ENCODE results near the gene WNT4.

DNA sequence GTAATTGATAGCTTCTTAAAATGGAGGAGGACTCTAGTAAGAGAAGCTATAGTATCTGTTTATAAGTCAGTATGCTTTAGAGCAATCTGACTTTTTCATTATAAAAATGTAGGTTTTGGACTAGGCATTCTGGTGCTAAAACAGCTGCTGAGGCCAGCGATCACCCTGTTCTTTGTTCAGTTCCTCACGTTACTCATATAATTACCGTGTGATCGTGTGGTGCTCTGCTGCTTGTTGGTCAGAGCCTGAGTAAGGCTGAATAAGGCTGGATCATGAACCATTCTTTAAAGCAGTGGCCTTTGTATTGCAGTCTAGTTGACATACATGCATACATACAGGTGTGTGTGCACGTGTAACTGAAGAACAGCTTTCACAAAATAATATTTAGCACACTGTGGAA is 65.2 kb downstream of the WNT4 start:
- TF ChIP-seq SNAI2 (CRISPR knock-in tag; IDR thresholded peaks at IDR 0.05), result no peak
- TF ChIP-seq ZFP3 (CRISPR knock-in tag; IDR thresholded peaks at IDR 0.05), result no peak
- TF ChIP-seq, protein P1, sequence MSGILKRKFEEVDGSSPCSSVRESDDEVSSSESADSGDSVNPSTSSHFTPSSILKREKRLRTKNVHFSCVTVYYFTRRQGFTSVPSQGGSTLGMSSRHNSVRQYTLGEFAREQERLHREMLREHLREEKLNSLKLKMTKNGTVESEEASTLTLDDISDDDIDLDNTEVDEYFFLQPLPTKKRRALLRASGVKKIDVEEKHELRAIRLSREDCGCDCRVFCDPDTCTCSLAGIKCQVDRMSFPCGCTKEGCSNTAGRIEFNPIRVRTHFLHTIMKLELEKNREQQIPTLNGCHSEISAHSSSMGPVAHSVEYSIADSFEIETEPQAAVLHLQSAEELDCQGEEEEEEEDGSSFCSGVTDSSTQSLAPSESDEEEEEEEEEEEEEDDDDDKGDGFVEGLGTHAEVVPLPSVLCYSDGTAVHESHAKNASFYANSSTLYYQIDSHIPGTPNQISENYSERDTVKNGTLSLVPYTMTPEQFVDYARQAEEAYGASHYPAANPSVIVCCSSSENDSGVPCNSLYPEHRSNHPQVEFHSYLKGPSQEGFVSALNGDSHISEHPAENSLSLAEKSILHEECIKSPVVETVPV (CRISPR knock-in tag; IDR thresholded peaks at IDR 0.05), result no peak
- no peak for TF ChIP-seq GLIS3 (CRISPR knock-in tag; IDR thresholded peaks at IDR 0.05)
- TF ChIP-seq TOX (CRISPR knock-in tag; IDR thresholded peaks at IDR 0.05; ENCODE audit: borderline replicate concordance), result no peak
- TF ChIP-seq ESRRG (CRISPR knock-in tag; IDR thresholded peaks at IDR 0.05), result no peak

All from SK-N-SH treated with all-trans-retinoic acid at 6 μM for 48 hours (cell line).